KOPT-K1 (cell line): ENCODE results near the gene TRIM2.

Experiments used
- H3K27ac ChIP-seq: fragments of 200-600 bp; sonication (generic); 2 replicates; pipeline ENCODE4 v1.5.1; 2016; ENCODE audit warnings: antibody characterized with exemption, mild to moderate bottlenecking, low read depth, low read length; ENCODE audit not compliant: poor library complexity, severe bottlenecking
- H3K36me3 ChIP-seq: fragments of 200-600 bp; sonication (generic); 2 replicates; pipeline ENCODE4 v1.5.1; 2017; ENCODE audit warnings: antibody characterized with exemption, mild to moderate bottlenecking, low read length, moderate library complexity; ENCODE audit not compliant: insufficient read depth
- H3K9me3 ChIP-seq: fragments of 200-600 bp; sonication (generic); 2 replicates; pipeline ENCODE4 v1.5.1; 2017; ENCODE audit warnings: antibody characterized with exemption, low read length, mild to moderate bottlenecking; ENCODE audit not compliant: insufficient read depth, poor library complexity, severe bottlenecking

TRIM2 gene

DNA sequence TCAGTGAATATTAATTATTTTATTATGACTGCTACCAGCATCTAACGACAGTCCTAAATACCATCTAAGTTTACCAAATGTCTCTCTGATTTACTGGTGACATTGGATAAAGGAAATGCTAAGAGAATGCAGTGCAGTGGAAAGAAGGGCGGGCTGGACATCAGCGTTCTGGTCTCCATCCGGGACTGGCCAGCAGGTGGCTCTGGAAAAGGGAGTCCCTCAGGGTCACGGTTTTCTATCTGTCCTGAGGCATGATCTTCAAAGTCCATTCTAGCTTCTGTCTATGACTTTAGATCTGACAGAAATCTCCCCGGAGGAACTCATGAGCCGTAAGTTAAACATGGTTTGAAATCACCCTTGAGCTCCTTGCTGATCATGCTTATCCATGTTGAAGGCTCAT is 3.3 kb downstream of the TRIM2 start:
- Histone ChIP-seq H3K9me3 (no peaks in the 10 kb centered on the region), H3K36me3 (no peaks in the 10 kb centered on the region), H3K27ac (no peak overlapping the region)

DNA sequence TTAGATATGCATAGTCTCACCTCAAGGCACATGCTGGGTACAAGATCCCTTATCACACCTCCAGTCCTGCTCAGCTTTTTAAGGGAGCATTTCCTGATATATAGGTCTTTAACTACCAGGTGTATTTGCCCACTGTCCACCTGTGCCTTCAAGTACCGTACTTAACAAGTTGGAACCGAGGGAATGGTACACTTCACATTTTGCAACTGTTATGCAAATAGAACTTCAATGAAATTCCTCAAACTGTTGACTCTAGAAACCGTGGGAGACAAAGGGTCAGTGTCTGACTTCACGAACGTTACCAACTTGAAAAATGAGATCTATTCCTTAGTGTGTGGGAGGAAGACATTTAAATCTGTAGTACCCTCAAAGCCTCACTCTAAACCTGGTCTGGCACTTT is 5.2 kb downstream of the TRIM2 start:
- Histone ChIP-seq H3K9me3 (no peaks in the 10 kb centered on the region), H3K36me3 (no peaks in the 10 kb centered on the region), H3K27ac (no peak overlapping the region)

DNA sequence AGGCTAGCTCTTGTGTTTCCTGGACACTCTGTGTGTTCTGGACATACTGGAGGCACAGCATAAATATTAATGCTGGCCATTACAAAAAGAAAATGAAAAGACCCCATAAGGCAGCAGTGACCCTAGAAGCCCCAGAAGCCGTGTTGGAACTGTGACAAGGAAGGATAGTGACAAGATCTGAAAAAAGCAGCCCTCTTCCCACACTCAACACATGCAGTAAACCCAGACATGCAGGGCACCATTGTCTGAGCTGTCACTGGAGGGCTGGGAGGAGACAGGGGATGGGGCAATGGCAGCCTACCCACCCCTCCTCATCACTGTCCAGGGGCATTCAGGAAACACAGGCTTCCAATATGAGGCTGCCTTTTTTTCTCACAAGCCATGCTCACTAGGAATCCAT is 6.5 kb downstream of the TRIM2 start:
- no peaks in the 10 kb centered on the region for H3K36me3 ChIP-seq
- no peaks in the 10 kb centered on the region for H3K9me3 ChIP-seq
- H3K27ac ChIP-seq = no peak overlapping the region

DNA sequence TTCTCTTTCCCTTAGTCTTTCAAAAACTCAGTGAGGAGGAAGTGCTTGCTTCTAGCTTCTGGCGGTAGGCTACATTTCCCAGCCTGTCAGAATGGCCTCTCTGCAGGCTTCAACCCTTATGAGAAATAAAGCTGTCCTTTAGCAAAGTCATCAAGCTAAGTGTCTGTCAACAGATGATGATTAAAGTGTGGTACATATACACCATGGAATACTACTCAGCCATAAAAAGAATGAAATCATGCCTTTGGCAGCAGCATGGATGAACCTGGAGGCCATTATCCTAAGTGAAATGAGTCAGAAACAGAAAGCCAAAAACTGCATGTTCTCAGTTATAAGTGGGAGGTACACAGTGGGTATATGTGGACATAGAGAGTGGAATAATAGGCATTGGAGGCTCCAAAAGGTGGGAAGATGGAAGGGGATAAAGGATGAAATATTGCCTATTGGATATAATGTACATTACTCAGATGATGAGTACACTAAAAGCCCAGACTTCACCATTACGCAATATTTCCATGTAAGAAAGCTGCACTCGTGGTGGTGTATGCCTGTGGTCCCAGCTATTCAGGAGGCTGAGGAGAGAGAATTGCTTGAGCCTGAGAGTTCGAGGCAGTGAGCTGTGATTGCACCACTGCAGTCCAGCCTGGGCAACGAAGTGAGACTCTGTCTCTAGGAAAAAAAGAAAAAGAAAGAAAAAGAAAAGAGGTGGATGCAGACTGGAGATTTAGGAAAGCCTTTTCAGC is 7.9 kb downstream of the TRIM2 start:
- H3K27ac ChIP-seq = no peak overlapping the region
- no peaks in the 10 kb centered on the region for H3K9me3 ChIP-seq
- no peaks in the 10 kb centered on the region for H3K36me3 ChIP-seq

DNA sequence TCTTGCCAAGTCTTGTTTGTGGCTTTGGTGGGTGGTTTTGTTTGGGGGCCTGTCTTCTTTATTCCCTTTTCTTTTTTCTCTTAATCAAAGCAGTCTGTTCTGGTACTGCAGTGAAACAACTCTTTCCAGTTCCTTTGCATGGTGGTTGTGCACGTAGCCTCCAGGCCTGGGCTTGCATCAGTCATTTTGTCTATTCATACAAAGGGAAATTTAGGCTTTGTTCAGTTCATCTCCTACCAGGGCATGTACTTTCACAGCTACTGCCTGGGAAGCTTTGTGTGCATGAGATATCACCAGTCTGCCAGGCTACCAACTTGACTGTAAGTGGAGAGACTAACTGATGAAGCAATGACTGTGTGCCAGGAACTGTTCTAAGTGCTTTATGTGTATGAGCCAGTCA is 8.5 kb downstream of the TRIM2 start:
- Histone ChIP-seq H3K27ac (no peak overlapping the region), H3K36me3 (no peaks in the 10 kb centered on the region), H3K9me3 (no peaks in the 10 kb centered on the region)

DNA sequence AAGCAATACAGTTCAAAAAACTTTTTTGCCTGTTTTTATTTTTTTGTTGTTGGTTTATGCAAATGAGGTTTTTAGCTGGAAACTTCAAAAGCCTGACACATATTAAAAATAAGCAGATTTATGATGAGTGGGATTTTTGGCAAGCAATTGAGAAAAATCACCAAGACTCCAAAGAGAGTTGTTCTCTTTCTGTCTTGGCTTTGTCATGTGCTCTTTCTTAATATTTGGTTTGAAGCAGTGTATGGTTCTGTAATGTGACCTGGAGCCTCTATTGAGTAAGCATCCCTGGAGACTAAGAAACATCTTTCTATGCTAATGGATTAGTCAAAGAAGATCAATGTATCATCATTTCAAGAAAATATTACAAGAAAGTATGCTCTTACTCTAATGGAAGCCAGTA is 11.7 kb downstream of the TRIM2 start:
- Histone ChIP-seq H3K9me3 (no peaks in the 10 kb centered on the region), H3K27ac (no peak overlapping the region), H3K36me3 (no peaks in the 10 kb centered on the region)

DNA sequence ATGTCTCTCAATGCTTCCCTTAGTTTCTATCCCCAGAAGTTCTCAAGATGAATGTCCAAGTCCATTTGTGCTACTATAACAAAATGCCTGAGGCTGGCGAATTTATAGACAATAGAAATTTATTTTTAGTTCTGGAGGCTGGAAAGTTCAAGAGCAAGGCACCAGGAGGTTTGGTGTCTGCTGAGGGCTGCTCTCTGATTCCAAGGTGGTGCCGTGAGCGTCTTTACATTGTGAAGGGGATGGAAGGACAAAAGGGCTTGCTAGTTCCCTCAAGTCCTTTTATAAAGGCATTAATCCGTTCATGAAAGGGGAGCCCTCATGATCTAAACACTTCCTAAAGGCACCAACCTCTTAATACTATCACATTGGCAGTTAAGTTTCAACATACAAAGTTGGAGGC is 12.3 kb downstream of the TRIM2 start:
- Histone ChIP-seq H3K27ac (no peak overlapping the region), H3K36me3 (no peaks in the 10 kb centered on the region), H3K9me3 (no peaks in the 10 kb centered on the region)

DNA sequence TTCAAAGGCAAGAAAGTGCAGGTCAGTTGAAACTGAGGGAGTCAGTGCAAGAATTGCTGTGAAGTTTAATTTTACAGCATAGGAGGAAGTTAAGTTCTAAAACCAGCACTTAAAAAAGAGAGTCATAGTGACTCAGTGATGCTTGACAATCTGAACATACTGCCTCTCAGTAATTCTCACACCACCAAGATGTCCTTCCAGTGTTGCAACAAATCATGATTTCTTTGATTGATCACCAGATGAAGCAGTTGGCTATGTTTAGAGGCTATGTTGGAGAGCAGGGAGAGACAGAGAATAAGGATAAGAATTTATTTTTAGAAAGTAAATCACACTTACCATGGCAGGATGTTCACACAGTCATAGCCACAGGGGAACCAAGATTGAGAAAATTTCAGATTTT is 13.2 kb downstream of the TRIM2 start:
- no peaks in the 10 kb centered on the region for H3K9me3 ChIP-seq
- H3K27ac ChIP-seq = no peak overlapping the region
- no peaks in the 10 kb centered on the region for H3K36me3 ChIP-seq

DNA sequence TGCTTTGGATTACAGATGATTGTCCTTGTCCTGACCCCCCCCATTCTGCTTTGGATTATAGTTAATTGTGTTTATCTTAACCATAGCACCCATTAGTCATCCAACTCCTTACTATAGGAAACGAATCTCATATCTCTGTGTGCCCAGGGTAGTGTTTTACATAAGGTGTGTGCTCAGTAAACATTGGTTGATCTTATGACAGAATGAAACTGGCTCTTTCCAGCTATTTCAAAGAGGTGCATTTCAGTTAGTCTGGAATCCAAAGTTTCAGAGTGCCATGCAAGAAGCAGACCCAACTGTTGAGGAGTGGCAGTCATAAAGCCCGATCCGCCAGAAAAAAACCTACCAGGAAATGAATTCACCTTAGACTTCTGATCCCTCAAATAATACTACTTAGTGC is 14.7 kb downstream of the TRIM2 start:
- H3K36me3 ChIP-seq = no peaks in the 10 kb centered on the region
- no peak overlapping the region for H3K27ac ChIP-seq

DNA sequence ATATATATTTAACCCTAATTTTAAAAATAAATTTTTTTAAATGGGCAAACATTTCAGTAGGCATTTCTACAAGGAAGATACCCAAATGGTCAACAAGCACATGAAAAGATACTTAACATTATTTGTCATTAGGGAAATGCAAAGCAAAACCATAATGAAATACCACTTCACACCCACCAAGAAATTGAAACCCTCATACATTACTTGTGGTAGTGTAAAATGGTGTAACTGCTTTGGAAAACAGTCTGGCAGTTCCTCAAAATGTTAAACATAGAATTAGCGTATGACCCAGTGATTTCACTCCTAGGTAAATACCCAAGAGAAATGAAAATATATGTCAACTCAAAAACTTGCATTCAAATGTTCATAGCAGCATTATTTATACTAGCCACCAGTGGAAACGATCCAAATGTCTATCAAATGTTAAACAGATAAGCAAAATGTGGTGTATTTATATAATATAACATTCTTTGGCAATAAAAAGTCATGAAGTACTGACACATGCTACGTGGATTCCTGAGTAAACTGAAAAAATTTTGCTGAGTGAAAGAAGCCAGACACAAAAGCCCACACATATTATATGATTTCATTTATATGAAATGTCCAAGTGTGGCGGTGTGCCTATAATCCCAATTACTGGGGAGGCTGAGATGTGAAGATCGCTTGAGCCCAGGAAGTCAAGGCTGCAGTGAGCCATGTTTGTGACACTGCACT is 16.6 kb downstream of the TRIM2 start:
- Histone ChIP-seq H3K9me3 (peaks cover 4% of the 10 kb centered on the region), H3K36me3 (no peaks in the 10 kb centered on the region), H3K27ac (no peak overlapping the region)

More for the DNA sequence above, 14.7 kb downstream of the TRIM2 start:
- H3K9me3 ChIP-seq = no peaks in the 10 kb centered on the region

DNA sequence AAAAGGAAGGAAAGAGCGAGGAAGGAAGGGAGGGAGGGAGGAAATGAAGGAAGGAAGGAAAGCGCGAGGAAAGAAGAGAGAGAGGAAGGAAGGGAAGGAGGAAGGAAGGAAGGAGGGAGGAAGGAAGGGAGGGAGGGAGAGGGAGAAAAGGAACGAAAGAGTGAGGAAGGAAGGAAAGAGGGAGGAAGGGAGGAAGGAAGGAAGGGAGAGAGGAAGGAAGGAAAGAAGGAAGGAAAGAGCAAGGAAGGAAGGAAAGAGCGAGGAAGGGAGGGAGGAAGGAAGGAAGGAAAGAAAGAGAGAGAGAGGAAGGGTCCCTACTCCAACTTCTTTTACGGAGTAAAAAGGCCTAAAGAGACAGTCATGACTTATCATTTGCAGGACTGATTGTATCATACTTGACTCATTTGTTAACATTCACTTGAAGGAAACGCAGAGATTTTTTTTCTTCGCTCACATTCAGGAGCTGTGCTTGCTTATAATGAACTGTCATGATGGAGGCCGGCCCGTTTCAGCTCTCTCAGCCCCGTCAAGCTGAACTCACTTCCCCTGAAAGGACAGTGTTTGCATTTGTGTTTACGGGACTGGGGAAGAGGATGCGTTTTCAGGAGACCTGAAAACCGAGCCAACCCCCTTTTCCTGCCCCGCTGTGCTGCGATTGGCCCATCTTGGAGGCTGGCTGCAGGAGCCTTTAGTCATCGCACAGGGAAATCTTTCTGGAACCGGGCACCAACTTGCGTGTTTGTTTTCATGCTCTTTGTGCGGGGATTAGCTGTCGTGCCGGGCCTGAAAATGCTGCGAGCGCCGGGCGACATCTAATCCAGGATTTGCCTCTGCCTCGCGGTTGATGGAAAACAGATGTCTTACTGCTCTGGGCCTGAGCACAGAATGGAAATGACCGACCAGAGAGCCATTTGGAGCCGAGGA is 17.8 kb downstream of the TRIM2 start:
- no peak overlapping the region for H3K27ac ChIP-seq
- H3K36me3 ChIP-seq = no peaks in the 10 kb centered on the region
- peaks cover 4% of the 10 kb centered on the region for H3K9me3 ChIP-seq

DNA sequence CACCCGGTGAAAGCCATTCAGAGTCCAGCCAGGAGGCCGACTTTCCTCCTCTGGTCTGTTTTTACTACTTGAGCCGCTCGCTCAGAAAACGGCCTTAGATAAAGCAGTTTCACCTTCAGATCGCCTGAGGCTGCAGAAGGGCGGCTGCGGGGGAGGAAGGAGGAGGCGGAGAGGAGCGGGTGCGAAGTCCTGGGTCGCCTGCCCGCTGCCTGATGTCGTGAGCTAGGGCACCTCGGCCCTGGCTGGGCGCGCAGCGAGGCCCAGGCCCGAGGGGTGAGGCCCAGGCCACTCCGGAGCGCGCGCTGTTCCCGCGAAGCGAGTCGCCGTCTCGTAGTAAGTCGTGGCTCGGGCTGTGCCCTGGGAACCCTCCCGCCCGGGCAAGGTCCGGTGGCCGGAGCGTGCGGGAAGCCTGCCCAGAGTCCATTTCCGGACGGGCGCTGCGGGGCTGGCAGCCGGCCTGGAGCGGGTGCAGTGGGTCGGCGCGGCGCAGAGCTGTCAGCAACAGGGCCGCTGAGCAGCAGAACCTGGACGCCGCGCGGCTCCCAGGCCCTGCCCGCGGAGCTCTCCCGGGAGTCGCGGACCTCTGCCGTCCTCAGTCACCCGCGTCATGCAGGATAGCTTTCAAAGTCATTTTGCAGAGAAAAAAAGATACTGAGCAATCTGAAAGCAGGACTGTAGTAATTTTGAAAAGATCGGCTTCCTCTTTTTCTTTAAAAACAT is 18.6 kb downstream of the TRIM2 start:
- H3K36me3 ChIP-seq = no peaks in the 10 kb centered on the region
- peaks cover 4% of the 10 kb centered on the region for H3K9me3 ChIP-seq
- H3K27ac ChIP-seq = no peak overlapping the region

DNA sequence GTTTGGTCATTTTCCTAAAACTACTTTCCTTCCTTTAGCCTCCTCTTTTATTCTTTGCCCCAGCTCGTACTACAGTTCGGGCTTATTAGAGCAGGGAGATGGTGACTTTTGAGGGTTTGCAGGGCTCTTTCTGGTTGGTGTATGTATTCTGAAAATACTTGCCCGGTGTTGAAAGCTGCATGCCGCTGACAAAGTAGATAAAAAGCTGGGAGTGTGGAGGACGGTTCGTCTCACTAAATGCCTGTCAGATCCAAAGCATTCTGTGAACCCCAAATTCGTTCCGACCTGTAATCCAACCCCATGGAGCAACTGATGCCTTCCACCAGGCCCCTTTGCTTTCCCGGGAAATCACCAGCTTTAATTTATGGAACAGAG is 19.2 kb downstream of the TRIM2 start:
- peaks cover 4% of the 10 kb centered on the region for H3K9me3 ChIP-seq
- H3K27ac ChIP-seq = no peak overlapping the region
- no peaks in the 10 kb centered on the region for H3K36me3 ChIP-seq

DNA sequence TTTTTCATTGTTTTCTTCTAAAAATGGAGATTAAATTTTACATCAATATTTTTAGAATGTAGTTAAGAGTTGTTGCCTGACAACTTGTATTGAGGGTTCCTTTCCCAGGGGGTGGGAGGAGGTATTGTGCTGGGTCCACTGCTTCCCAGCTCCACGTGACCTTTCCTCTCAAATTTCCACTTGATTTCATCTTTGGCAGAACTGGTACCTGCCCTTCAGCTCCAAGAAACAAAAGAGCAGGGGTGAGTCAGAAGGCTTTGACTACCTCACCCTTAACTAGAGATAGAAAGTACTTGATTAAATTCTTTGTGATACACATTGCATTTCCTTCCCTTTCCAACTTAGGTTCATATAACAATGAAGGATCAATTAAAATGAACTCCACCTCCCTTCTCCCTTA is 19.7 kb downstream of the TRIM2 start:
- Histone ChIP-seq H3K36me3 (no peaks in the 10 kb centered on the region), H3K9me3 (peaks cover 4% of the 10 kb centered on the region), H3K27ac (no peak overlapping the region)

DNA sequence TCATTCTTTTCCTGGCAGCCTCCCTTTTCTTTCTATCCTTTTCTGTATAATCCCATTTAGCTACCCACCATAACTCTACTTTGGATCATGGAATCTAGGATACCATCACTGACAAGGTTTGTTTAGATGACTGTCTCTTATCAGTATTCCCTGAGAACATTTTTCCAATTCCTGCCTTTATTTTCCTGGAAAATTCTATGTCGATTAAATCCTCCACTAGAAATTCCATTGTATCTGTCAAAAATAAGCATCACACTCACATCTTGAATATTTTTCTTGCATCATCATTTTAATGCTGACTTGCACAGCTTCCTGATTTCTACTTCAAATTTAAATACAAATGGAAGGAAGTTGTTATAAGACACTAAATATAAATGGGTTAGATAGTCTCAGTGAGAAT is 20.2 kb downstream of the TRIM2 start:
- Histone ChIP-seq H3K27ac (no peak overlapping the region), H3K36me3 (no peaks in the 10 kb centered on the region), H3K9me3 (peaks cover 4% of the 10 kb centered on the region)
